Transverse colon (tissue), 4 donors: ENCODE data around the gene STARD3. TPM values are rescaled to one million over a fixed set of nuclear protein-coding genes. Genes with fewer than 3 reads are reported as not detected.

ENCODE experiments used
- DNase-seq: peaks from one replicate; pipeline ENCODE4 v3.0.0-alpha.2; 2019
- H3K27ac ChIP-seq, 4 donors: fragments of 200-600 bp; sonication (generic); 2 replicates each; pipeline ENCODE4 v1.5.1; 2016 to 2018; ENCODE audit warnings: inconsistent platforms in 4 of 4
- H3K27me3 ChIP-seq: fragments of 200-600 bp; sonication (generic); 2 replicates; pipeline ENCODE4 v1.5.1; 2017; ENCODE audit warnings: inconsistent platforms
- H3K36me3 ChIP-seq, 4 donors: fragments of 200-600 bp; sonication (generic); 2 replicates each; pipeline ENCODE4 v1.5.1; 2017 to 2019; ENCODE audit warnings: inconsistent platforms in 4 of 4
- H3K4me1 ChIP-seq, 4 donors: fragments of 200-600 bp; sonication (generic); 2 replicates each; pipeline ENCODE4 v1.5.1; 2017 to 2020; ENCODE audit warnings: inconsistent platforms in 4 of 4
- H3K4me3 ChIP-seq, 4 donors: fragments of 200-600 bp; sonication (generic); 1 replicate in 1 of 4; 2 replicates in 3 of 4; pipeline versions ENCODE4 v1.5.1 to v1.6.1; 2017 to 2019; ENCODE audit warnings: inconsistent platforms in 4 of 4
- H3K9me3 ChIP-seq, 2 donors: fragments of 200-600 bp; sonication (generic); 2 replicates each; pipeline ENCODE4 v1.5.1; 2017 to 2019; ENCODE audit warnings: inconsistent platforms in 2 of 2
- EP300 ChIP-seq: sonication (generic); formaldehyde crosslinking; IDR thresholded peaks from one replicate; pipeline ENCODE4 v1.6.1; 2017; ENCODE audit warnings: antibody characterized with exemption, low read depth
- POLR2A ChIP-seq: fragments of 450-650 bp; IDR thresholded peaks from one replicate; pipeline ENCODE4 v1.6.1; 2016; ENCODE audit warnings: antibody characterized with exemption, mild to moderate bottlenecking, moderate library complexity
- POLR2AphosphoS5 ChIP-seq, 3 donors: sonication (generic); formaldehyde crosslinking; IDR thresholded peaks; one replicate each; pipeline ENCODE4 v1.6.1; 2016; ENCODE audit warnings: antibody characterized with exemption in 3 of 3
- WGBS, 2 donors: methylation state at CpG; one replicate each; pipeline ENCODE4 v1.1.5; 2018; ENCODE audit warnings: low coverage in 1 of 2; 5-methylcytosine and 5-hydroxymethylcytosine counted together
- in situ Hi-C, 4 donors: fragments of 200-750 bp; cut with MboI; loops; one replicate each; pipeline versions ENCODE4 v1.15.0 to v1.15.1; 2017; ENCODE audit warnings: low sequenced_read_pairs in 3 of 4, low pct_ligation_motif_present in 1 of 4, low pct_unique_long_range_greater_than_20kb in 1 of 4
- intact Hi-C: fragments of 100-400 bp; cut with DNase I; formaldehyde crosslinking; loops from one replicate; pipeline ENCODE4 v1.15.1; 2023; ENCODE audit warnings: low total_unique reads
- total RNA-seq, 4 donors: library from RNA; depleted of rRNA; stranded (reverse); fragments of >200 nt; gene quantifications; one replicate each; pipeline ENCODE4 v1.1.0, GENCODE V29; 2016
- TF ChIP-seq, protein P1 (sequence below), 5 experiments: fragments of 200-600 bp in 3 of 5; fragments of 450-650 bp in 2 of 5; sonication (generic) in 3 of 5; IDR thresholded peaks; 1 replicate in 2 of 5; 2 replicates in 3 of 5; pipeline ENCODE4 v1.5.1; 2016 to 2017; ENCODE audit warnings: antibody characterized with exemption in 5 of 5, inconsistent platforms in 3 of 5, mild to moderate bottlenecking in 2 of 5, moderate library complexity in 1 of 5

STARD3 gene
- total RNA-seq, 4 donors from 2014 or later: 63.5 to 193 (median 73.2) TPM

DNA sequence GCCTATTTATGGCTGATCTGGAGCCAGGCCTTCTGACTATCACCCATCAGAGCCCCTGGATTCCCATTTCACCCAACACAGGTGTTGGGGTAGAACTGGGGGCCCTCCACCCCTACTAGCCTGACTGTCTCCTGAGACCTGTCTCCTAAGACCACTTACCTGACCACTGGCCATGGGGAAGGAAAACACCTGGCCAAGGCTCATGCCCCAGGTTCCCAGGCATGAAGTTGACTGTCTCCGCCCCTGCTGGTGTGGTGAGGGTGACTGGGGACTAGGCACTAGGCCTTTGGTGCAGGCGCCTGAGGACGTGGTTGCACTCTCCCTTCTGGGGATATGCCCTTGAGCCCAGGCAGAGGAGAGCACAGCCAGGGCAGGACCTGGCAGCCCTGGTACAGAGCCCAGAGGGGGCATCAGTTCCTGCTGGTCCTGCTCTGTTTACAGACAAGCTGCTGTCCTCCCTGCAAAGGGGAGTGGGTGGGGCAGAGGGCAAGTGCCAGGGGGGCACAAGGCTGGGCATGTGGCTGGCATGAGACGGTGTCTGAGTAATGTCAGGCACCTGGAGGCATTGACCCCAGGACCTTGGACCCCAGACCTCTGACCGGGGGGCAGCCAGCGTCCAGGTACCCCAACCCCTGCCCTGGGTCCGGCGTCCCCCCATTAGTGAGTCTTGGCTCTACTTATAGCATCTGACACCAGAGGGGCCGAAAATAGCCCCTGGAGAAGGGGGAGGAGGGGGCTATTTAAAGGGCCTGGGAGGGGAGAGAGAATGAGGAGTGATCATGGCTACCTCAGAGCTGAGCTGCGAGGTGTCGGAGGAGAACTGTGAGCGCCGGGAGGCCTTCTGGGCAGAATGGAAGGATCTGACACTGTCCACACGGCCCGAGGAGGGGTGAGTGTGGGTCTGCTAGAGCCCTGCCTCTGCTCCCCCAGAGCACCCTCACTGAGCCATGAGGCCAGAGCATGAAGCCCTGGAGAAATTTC, 27.9 kb downstream of the STARD3 start, which contains the start of gene TCAP:
TSS of gene TCAP (plus strand) at position 769 of the 981 bp plus-strand sequence. CDS start at position 780, 11 bp downstream.
- in situ Hi-C loops: no loop called here
- no peaks in the 10 kb centered on the region for H3K9me3 ChIP-seq
- peaks cover 43% of the 10 kb centered on the region for H3K27me3 ChIP-seq
- no peak for DNase-seq
- H3K36me3 ChIP-seq: peaks cover 0 to 9% (median 3%) of the 10 kb centered on the region in 4 donors
- 53 to 56% methylated on average over 4 to 13 of the region's 15 CpGs for whole genome bisulfite sequencing, 2 donors
- intact Hi-C loops: no loop called here
- H3K4me3 ChIP-seq: no peak within 1 kb of the TSS
- peaks cover 37 to 58% (median 48%) of the 10 kb centered on the region in 4 donors for H3K4me1 ChIP-seq
- TF ChIP-seq POLR2AphosphoS5 (IDR thresholded peaks at IDR 0.05) (no peak), EP300 (no peak), POLR2A (no peak)
- TF ChIP-seq, protein P1, sequence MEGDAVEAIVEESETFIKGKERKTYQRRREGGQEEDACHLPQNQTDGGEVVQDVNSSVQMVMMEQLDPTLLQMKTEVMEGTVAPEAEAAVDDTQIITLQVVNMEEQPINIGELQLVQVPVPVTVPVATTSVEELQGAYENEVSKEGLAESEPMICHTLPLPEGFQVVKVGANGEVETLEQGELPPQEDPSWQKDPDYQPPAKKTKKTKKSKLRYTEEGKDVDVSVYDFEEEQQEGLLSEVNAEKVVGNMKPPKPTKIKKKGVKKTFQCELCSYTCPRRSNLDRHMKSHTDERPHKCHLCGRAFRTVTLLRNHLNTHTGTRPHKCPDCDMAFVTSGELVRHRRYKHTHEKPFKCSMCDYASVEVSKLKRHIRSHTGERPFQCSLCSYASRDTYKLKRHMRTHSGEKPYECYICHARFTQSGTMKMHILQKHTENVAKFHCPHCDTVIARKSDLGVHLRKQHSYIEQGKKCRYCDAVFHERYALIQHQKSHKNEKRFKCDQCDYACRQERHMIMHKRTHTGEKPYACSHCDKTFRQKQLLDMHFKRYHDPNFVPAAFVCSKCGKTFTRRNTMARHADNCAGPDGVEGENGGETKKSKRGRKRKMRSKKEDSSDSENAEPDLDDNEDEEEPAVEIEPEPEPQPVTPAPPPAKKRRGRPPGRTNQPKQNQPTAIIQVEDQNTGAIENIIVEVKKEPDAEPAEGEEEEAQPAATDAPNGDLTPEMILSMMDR (IDR thresholded peaks at IDR 0.05): no peak
- H3K27ac ChIP-seq: peak within 1 kb of the TSS in 2 of 4 donors; percentile 60 to 82

DNA sequence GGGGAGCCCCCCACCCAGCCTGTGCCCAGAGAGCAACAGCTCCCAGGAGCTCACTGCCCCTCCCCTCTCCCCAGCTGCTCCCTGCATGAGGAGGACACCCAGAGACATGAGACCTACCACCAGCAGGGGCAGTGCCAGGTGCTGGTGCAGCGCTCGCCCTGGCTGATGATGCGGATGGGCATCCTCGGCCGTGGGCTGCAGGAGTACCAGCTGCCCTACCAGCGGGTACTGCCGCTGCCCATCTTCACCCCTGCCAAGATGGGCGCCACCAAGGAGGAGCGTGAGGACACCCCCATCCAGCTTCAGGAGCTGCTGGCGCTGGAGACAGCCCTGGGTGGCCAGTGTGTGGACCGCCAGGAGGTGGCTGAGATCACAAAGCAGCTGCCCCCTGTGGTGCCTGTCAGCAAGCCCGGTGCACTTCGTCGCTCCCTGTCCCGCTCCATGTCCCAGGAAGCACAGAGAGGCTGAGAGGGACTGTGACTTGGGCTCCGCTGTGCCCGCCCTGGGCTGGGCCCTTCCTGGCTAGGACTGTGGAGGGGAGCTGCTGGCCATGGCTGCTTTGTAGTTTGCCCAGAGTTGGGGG, 28.8 kb downstream of the STARD3 start:
- peaks cover 51% of the 10 kb centered on the region for H3K27me3 ChIP-seq
- H3K4me1 ChIP-seq: peaks cover 37 to 58% (median 48%) of the 10 kb centered on the region in 4 donors
- DNase-seq: no peak
- no peaks in the 10 kb centered on the region for H3K9me3 ChIP-seq
- H3K27ac ChIP-seq: peak overlapping the region in 1 of 4 donors; percentile 60
- in situ Hi-C loops (no loop called here), intact Hi-C loops (no loop called here)
- TF ChIP-seq EP300: no peak
- no peak for TF ChIP-seq POLR2AphosphoS5 (IDR thresholded peaks at IDR 0.05)
- no peak for TF ChIP-seq POLR2A
- TF ChIP-seq, protein P1 (IDR thresholded peaks at IDR 0.05): peak in 1 of 5 experiments; percentile 5
- H3K4me3 ChIP-seq: no peak overlapping the region
- 74% methylated on average over 7 of the region's 17 CpGs; no CpG with 5 or more reads in 1 of the 2 donors for WGBS, 2 donors
- H3K36me3 ChIP-seq: peaks cover 0 to 3% (median 0%) of the 10 kb centered on the region in 4 donors

DNA sequence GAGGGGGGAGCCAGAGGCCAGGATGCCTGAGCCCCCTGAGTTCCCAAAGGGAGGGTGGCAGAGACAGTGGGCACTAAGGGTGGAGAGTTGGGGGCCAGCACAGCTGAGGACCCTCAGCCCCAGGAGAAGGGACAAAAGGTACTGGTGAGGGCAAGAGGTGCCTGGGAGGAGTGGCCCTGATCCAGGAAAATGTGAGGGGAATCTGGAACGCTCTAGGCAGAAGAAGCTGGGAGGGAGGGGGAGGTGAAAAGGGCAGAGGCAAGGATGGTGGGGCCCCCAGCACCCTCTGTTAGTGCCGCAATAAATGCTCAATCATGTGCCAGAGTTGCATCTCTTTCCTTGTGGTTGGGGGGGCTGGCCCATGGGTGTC, 29.3 kb downstream of the STARD3 start:
- 39% methylated on average over 2 of the region's 2 CpGs; no CpG with 5 or more reads in 1 of the 2 donors for WGBS, 2 donors
- DNase-seq: no peak
- intact Hi-C loops: no loop called here
- Histone ChIP-seq H3K36me3 (no peaks in the 10 kb centered on the region), H3K9me3 (no peaks in the 10 kb centered on the region), H3K4me1 (peaks cover 37 to 58% (median 48%) of the 10 kb centered on the region in 4 donors), H3K4me3 (no peak overlapping the region), H3K27ac (peak overlapping the region in 1 of 4 donors; percentile 5), H3K27me3 (peaks cover 55% of the 10 kb centered on the region)
- in situ Hi-C loops: no loop called here
- TF ChIP-seq, protein P1 (IDR thresholded peaks at IDR 0.05): no peak
- no peak for TF ChIP-seq EP300
- TF ChIP-seq POLR2AphosphoS5 (IDR thresholded peaks at IDR 0.05): no peak
- no peak for TF ChIP-seq POLR2A
